Left lung (tissue), 10 donors: Measurements from ENCODE around the gene RAB27B. TPM values are rescaled to one million over a fixed set of nuclear protein-coding genes. Genes with fewer than 3 reads are reported as not detected.

Experiments used
- ATAC-seq: fragments of 200-7000 bp; cut with Tn5 transposase; one replicate; pipeline ENCODE4 v1.9.1; 2020; ENCODE audit warnings: moderate library complexity
- DNase-seq, 4 donors: peaks; one replicate each; pipeline ENCODE4 v3.0.0-alpha.2; 2013 to 2020
- H3K27ac ChIP-seq, 2 donors: fragments of 200-600 bp; sonication (generic) in 1 of 2; one replicate each; pipeline versions ENCODE4 v1.5.0 to v1.8.0; 2020 to 2021
- H3K27me3 ChIP-seq, 2 donors: fragments of 200-600 bp; sonication (generic) in 1 of 2; one replicate each; pipeline versions ENCODE4 v1.5.0 to v1.8.0; 2020 to 2021
- H3K36me3 ChIP-seq, 2 donors: fragments of 200-600 bp; sonication (generic) in 1 of 2; one replicate each; pipeline versions ENCODE4 v1.5.0 to v1.8.0; 2020 to 2021
- H3K4me1 ChIP-seq, 2 donors: fragments of 200-600 bp; one replicate each; pipeline ENCODE4 v1.8.0; 2021
- H3K4me3 ChIP-seq, 2 donors: fragments of 200-600 bp; sonication (generic) in 1 of 2; one replicate each; pipeline versions ENCODE4 v1.5.0 to v1.8.0; 2020 to 2021; ENCODE audit warnings: mild to moderate bottlenecking in 1 of 2
- H3K9me3 ChIP-seq, 2 donors: fragments of 200-600 bp; sonication (generic) in 1 of 2; one replicate each; pipeline versions ENCODE4 v1.5.0 to v1.8.0; 2020 to 2021
- intact Hi-C, 2 donors: fragments of 100-400 bp; cut with DNase I; formaldehyde crosslinking; loops; one replicate each; pipeline versions ENCODE4 v1.11.2 to v1.14.2; 2022
- polyA plus RNA-seq, 6 donors: library from polyadenylated mRNA; unstranded; fragments of 120-200 nt; gene quantifications; one replicate each; pipeline ENCODE4 v1.2.1, GENCODE V29; 2013; ENCODE audit not compliant: insufficient read length in 6 of 6
- total RNA-seq, 2 donors: library from RNA; stranded (reverse); fragmentation: NEBNext Ultra II Directional; extraction: Animal tissue kit (Norgen Biotek cat#: 25700); gene quantifications; one replicate each; pipeline ENCODE4 v1.2.1, GENCODE V29; 2021
- TF ChIP-seq, protein P1 (sequence below), 2 donors: fragments of 200-600 bp; sonication (generic) in 1 of 2; IDR thresholded peaks; one replicate each; pipeline versions ENCODE4 v1.5.0 to v1.8.0; 2021; ENCODE audit warnings: antibody characterized with exemption in 2 of 2
- donor health status: DM: no; HTN: yes; CAD: no.
- donor health status: DM: no; HTN: no; CAD: no.

The RAB27B gene
- total and polyA plus RNA-seq, 8 donors: 7.4 to 66.6 (median 10.5) TPM

DNA sequence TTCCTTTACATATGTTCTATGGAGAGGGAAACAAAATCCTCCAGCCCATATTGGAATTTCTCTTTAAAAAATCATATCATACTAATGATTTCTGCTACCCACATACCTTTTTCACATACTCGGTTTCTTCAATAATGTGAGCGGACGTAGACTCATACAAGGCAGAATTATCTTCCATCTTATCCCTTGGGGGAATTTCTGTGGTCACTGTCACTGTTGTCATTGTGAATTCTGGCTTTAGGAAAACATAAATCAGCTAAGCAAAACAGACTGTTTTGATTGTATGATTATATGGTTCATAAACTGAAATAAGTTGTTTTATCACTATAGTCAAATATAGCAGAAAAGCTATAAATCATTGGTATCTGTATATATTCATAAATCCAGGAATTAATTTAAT, 114.3 kb downstream of the RAB27B start:
- no peaks in the 10 kb centered on the region for H3K9me3 ChIP-seq
- intact Hi-C loops: no loop called here
- TF ChIP-seq, protein P1, sequence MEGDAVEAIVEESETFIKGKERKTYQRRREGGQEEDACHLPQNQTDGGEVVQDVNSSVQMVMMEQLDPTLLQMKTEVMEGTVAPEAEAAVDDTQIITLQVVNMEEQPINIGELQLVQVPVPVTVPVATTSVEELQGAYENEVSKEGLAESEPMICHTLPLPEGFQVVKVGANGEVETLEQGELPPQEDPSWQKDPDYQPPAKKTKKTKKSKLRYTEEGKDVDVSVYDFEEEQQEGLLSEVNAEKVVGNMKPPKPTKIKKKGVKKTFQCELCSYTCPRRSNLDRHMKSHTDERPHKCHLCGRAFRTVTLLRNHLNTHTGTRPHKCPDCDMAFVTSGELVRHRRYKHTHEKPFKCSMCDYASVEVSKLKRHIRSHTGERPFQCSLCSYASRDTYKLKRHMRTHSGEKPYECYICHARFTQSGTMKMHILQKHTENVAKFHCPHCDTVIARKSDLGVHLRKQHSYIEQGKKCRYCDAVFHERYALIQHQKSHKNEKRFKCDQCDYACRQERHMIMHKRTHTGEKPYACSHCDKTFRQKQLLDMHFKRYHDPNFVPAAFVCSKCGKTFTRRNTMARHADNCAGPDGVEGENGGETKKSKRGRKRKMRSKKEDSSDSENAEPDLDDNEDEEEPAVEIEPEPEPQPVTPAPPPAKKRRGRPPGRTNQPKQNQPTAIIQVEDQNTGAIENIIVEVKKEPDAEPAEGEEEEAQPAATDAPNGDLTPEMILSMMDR (IDR thresholded peaks at IDR 0.05): no peak
- no peak overlapping the region for H3K4me3 ChIP-seq
- DNase-seq (no peak), ATAC-seq (no peak)
- H3K27ac ChIP-seq: no peak overlapping the region
- H3K27me3 ChIP-seq: no peaks in the 10 kb centered on the region
- peaks cover 22 to 26% of the 10 kb centered on the region in 2 donors for H3K4me1 ChIP-seq
- no peaks in the 10 kb centered on the region for H3K36me3 ChIP-seq

Other genes starting within 250 kb of the RAB27B start
- gene DYNAP, start 237.2 kb upstream of the RAB27B start, total RNA-seq: not detected
- under 1 TPM in 4 of 6 donors, not detected in 2; 0.09 to 0.16 (median 0.11) TPM for gene DYNAP, start 237.2 kb upstream of the RAB27B start, polyA plus RNA-seq
- 10 to 100 TPM; 13.8 to 16.1 TPM for gene CCDC68, start 131.0 kb downstream of the RAB27B start, total RNA-seq
- 100 to 1,000 TPM in 3 of 6 donors, 10 to 100 TPM in 3; 82.2 to 144 (median 110) TPM for gene CCDC68, start 131.0 kb downstream of the RAB27B start, polyA plus RNA-seq